GM12892 (cell line): ENCODE results near the gene SEPTIN2.

Experiments used
- POLR2A ChIP-seq: IDR thresholded peaks from 2 replicates; pipeline ENCODE4 v1.6.1; 2011; ENCODE audit warnings: low read depth, low read length, control low read depth
- POLR2AphosphoS5 ChIP-seq: IDR thresholded peaks from 2 replicates; pipeline ENCODE4 v1.6.1; 2011; ENCODE audit warnings: low read depth, low read length, control low read depth

DNA sequence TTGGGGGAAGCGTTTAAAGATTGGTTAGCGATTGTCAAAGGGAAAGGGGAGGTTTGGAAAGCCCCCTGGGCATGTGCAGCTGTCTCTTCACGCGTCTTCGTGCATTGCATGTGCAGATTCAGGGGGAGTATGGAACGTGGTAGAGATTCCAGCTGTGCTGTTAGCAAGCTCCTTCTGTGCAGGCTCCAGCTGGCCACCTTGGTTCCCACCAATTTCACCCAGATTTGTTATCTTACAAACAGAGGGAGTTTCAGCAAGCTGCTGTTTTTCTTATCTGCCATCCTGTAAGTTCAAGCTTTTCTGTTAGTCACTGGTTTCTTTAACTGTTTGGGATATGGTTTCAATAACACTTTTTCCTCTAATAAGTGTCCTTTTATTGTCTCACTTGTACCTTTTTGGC is 70.8 kb downstream of the SEPTIN2 start:
- TF ChIP-seq POLR2AphosphoS5 (no peak), POLR2A (no peak)
